Measurements from ENCODE around the gene PARVB.

The PARVB gene

DNA sequence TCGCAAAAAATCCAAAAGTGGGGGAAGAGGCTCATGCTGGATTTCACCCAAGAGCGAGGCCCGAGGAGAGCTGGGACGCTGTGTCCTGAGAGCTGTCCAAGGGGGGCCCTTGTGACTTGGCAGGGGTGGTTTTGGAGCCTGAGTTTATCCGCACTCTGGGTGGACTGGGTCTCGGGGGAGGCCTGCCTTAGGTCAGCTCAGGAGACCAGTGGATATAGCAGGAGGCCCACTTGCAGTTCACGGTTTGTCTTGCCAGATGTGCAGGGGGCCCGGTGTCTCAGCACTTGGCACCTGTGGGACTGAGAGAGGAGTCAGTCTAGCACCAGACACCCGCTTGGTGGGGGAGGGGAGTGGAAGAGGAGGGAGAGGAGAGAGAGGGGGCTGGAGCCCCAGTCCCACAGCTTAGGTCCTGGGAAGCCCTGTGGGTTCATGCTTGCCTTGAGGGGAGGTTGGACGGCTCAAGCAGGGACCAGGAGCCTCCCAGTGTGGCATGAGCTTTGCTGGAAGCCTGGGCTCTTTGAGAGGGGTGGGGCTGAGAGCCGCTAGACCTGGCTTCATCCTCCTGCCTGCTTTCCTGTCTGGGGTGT is 33.4 kb downstream of the PARVB start:
- DNase-seq = no peak

DNA sequence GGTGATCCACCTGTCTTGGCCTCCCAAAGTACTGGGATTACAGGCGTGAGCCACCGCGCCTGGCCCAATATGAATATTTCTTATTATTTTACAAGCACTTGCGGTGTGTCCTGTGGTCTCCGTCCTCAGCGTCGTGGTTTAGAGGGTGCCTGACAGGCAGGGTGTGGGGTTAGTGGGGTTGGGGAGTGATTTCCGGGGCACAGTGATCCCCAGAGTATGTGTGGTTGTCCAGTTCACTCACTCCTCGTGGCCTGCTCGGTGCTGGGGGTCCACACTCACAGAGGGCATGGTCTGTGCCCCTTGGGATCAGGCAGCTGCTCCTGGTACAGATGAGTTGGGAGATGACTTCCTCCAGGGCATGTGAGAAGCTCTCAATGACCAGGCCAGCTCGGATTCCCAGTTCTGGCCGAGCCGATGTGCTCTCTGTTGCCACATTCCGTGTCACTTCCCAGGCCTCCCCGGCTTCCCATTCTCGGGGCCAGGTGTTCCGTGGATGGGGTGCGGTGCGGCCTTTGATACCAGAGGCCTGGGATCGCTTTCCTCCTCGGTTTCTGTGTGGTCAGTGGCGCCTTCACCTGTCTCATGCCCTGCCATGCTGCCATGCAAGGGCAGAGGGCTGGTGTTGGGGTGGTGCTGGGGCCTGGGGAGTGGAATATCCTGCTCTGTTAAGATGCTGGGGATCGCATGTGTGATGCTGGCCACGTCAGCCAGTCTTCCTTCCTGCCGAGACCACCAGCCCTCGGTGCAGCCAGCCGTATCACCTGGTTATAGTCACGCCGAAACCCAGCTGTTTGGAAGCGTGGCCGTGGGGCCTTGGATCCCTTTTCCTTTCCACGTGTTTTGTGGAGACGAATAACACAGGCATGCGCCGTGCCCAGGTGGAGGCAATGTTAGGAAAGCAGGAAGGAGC is 39.6 kb downstream of the PARVB start:
- DNase-seq = no peak

- no peak for DNase-seq
Observed at GRCh38 chr22:44067033-44067432, 42.9 kb downstream of the PARVB start.

GRCh38 chr22:44067901-44068300 is 43.8 kb downstream of the PARVB start:
- no peak for DNase-seq

DNA sequence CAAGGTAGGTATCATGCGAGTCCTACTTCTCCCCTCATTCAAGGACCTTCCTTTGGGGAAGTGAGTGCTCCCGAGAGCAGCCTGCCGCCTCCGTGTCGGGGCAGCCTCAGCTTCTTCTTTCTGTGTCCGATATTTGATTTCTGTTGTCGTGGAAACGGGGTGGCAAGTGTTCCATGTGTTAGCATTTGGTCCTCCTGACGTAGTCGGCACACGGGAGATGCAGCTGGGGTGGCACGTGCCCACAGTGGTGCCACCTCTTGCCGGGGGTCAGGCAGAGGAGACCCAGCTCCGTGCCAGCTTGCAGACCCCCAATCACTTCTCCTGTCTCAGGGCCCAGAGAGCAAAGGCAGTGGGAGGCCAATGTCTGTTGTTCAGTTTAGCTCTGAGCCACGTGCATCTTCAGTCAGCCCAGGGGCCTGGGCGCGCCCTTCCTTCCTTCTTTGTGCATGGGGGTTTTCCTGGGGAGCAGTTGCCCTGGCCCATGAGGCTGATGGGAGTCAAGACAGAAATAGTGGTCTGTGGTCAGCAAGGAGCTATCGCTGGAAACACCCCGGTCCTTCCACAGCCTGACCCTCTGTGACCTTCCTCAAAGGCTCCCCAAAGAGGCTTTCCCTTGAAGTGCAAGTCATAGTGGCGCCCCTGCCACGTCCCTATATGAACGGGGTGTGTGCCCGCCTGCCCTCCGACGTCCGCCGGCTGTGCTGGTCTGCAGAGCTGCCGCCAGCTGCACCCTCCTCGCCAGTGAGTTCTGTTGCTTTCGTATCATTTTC is 44.5 kb downstream of the PARVB start:
- DNase-seq = peak; percentile 40

GRCh38 chr22:44070029-44070428 is 45.9 kb downstream of the PARVB start:
- no peak for DNase-seq

DNA sequence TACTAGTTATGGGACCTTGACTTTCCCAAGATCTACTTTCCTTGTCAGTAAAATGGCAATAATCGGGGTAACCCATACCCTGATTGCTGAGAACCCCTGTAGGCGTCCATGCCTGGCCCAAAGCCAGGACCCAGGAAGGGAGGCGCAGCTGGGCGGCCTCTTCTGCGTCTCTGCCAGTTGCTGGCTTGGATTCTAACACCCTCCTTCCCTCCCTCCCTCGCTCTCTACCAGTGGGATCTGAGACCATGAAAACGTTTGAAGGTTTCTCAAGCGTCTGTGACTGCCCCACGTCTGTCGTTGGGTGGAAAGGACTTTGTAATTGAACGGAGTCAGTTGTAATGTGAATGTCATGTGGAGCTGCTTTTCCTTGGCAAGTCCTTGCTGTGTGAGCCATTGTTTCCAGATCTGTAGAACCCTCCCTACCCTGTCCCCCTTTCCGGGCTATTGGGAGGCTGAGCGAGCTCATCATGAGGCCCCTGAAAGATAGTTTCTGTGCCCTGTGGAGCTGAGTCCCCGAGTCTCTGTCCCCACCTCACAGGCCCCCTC is 47.8 kb downstream of the PARVB start:
- no peak for DNase-seq

DNA sequence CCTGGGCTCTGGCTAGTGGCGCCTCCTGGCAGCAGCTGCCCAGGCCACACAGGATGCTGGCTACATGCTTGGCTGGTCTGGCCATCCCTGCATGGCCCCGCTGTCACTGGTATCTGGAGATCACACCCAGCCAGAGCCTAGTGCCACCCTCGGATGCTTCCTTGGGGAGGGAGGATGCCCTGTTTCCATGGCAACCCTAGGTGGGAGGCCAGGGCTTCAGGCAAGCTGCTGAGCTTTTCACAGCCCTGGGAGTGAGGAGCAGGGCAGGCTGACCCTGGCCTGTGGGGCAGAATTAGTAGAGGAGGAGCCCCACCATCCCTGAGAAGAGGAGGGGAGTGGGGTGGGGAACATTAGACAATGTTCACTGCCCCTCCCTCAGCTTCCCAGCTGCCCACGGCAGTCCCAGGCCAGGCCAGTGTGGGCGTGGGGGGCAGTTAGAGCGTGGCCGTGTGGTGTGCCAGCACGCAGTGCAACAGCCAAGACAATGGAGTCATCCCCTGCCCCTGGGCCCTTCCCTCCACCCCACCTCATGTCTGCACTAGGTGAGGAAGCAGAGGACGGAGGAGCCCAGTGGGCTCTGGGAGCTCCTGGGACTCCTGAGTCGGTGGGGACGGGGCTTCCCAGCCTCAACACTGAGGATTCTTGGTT is 50.4 kb downstream of the PARVB start:
- DNase-seq = no peak

DNA sequence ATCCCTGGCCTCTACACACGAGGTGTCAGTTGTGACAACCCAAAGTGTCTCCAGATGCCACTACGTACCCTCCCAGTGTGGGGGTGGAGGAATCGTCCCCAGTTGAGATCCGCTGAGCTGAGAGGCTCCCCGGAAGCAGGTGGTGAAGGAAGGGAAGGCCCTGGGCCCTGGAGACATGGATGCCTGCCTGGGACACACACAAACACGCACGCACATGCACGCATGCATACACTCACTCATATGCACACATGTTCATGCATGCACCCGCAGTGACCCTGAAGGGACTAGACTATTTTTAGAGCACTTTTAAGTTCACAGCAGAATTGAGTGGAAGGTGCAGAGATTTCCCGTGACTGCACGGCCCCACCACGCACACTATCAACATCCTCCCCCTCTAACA is 50.9 kb downstream of the PARVB start:
- no peak for DNase-seq

- DNase-seq = no peak
Observed at GRCh38 chr22:44075670-44076069, 51.6 kb downstream of the PARVB start.

GRCh38 chr22:44076825-44077224 is 52.7 kb downstream of the PARVB start:
- no peak for DNase-seq

- DNase-seq = peak; percentile 70
Observed at GRCh38 chr22:44080936-44081861, 57.1 kb downstream of the PARVB start.

- no peak for DNase-seq
Observed at GRCh38 chr22:44082801-44083200, 58.7 kb downstream of the PARVB start.

DNA sequence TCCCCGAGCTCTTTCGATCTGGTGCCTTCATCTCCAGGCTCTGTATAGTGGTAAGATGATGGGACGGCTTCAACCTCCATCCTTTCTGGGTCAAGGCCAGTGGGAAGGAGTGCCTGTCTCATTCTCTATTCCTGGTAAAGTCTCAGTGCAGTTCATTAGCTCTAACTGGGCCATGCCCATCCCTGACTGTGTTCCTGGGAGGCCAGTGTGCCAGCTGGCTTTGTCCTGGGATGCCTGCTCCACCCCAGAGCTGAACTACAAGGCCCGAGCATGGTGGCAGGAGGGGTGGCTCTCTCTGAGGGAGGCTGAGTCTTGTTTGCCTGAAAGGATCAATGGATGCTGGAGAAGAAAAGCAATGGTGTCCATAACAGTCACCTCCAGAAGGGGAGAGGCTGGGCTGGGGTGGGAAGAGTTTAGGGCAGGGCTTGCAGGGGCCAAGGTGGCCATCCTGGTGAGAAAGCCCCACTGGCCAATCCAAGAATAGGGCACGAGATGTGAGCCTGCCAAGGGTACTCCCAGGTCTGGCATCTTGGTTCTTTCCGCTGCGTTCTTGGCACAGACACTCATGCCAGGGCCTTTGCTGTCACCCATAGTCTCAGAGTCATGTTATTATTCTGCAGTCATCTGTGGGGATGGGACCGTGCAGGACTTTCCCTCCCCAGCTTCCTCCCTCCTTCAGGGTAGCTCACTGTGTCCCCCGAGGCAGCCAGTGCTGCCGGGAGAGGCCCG is 60.1 kb downstream of the PARVB start:
- no peak for DNase-seq

DNA sequence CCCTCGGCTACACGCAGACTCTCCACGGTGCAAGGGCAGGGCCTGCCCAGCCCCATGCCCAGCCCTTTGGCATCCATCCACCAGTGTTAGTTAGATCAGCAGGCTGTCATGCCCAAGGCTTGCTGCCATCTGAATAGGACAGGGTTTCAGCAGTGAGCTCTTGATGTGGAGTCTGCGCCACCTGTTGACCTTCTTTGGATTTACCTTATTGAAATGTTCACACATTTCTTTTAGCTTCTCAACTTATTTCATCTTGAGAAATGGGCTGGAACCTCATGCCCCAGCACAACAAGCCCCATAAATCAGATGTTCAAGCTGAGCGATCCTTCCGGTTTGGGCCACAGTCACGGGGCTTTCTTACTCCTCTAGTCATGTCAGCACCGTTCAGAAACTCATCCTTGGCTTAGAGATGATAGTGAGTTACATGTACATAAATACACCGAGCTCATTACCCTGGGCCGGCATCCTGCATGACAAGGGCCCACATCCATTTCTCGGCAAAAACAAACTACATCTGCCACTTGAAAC is 61.7 kb downstream of the PARVB start:
- DNase-seq = peak; percentile 48

DNA sequence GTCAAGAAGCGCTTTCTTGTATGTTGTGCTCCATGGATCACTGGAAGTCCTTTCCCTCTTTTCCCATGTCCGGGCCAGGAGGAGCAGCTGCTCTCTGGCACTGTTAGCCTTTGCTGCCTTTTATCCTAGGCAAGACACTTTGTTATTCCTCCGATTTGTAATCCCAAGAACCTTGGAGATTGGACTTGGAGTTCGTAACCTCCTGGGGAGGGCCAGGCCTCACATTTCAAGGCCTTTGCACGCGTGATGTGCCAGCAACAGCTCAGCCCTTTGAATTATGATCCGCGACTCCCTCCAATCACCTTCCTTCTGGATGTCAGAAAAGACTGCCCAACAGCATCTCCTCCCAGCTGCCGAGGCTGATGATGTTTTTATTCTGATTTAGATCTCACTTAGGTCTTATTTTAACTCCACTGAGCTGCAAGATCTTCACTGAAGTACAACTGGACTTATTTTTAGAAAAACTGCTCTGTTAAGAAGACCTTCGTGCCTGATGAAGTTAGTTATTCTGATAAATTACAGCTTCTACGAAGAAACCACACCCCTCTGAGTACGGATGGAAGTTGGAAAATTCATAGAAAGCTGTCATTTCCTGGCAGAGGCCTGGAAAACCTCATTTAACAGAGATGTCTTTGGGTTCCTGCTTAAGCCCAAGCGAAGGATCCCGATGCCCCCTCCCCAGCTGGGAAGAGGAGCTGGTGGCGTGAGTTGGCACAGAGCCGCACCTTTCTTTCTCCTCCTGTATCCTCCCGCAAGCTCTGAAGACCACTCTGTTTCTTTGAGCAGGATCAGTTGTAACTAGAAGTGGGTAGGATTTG is 62.4 kb downstream of the PARVB start:
- DNase-seq = no peak

DNA sequence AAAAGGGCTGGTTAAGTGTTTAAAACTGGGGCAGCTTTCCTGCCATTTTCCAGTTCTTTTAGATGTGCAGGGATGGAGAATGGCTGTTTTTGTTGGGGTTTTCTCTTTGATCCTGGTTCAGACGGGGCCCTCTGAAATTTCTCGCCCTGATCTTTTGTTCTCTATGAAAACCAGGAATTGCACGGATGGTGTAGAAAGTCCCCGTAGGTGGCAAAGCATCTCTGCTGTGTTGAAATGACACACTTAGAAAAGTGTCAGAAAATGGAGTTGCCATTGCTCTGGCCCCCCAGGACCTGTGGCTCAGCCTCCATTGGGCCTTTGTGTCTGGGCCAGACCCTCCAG is 63.0 kb downstream of the PARVB start:
- DNase-seq = no peak

DNA sequence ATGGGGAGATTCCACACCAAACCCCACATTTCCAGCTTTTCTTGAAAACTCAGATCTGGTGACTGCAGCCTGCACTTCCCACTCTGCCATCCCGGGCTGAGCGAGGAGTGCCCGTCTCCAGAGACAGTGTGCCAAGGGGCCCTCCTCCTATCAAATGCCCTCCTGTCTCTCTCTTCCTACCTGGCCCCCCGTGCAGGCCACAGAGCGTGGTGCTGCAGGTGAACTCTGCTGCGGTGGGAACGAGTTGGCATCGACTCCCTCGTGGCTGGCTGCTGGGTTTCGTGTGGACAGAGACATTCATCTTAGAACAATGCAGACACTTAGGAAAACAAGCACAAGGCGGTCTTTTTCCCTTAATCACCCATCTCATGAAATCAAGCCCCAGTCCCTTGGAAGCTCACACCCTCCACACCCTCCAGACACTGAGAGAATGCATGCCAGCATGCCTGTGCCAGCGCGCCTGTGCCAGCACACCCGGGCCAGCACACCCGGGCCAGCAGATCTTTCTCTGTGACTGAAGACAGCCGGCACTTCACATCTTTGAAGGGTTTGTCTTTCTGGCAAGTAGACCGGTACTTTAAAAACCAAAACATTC is 65.0 kb downstream of the PARVB start:
- DNase-seq = no peak

- DNase-seq = no peak
Observed at GRCh38 chr22:44089717-44090570, 65.8 kb downstream of the PARVB start.

Data from CD4-positive, alpha-beta T cell treated with Interleukin-10 for 1 hour (primary cell).